Left ventricle myocardium inferior (tissue), 1 donor: ENCODE results near the gene NR0B2. TPM values are rescaled to one million over a fixed set of nuclear protein-coding genes. Genes with fewer than 3 reads are reported as not detected.

ENCODE experiments used
- DNase-seq: peaks from one replicate; pipeline ENCODE4 v3.0.0-alpha.2; 2020
- H3K27ac ChIP-seq: fragments of 200-600 bp; replicated peaks from 2 replicates; pipeline ENCODE4 v1.8.0; 2021
- H3K27me3 ChIP-seq: fragments of 200-600 bp; 2 replicates; pipeline ENCODE4 v1.8.0; 2021; ENCODE audit warnings: low read depth
- H3K36me3 ChIP-seq: fragments of 200-600 bp; 2 replicates; pipeline ENCODE4 v1.8.0; 2021
- H3K4me1 ChIP-seq: fragments of 200-600 bp; 2 replicates; pipeline ENCODE4 v1.8.0; 2021
- H3K4me3 ChIP-seq: fragments of 200-600 bp; 2 replicates; pipeline ENCODE4 v1.8.0; 2021; ENCODE audit warnings: mild to moderate bottlenecking, moderate library complexity
- H3K9me3 ChIP-seq: fragments of 200-600 bp; replicated peaks from 2 replicates; pipeline ENCODE4 v1.8.0; 2021
- CTCF ChIP-seq: fragments of 200-600 bp; IDR thresholded peaks from 2 replicates; pipeline ENCODE4 v1.8.0; 2021; ENCODE audit warnings: antibody characterized with exemption, mild to moderate bottlenecking, borderline replicate concordance
- intact Hi-C: fragments of 100-400 bp; cut with micrococcal nuclease; formaldehyde crosslinking; loops from one replicate; pipeline ENCODE4 v1.11.0; 2022
- total RNA-seq: library from RNA; stranded (reverse); fragmentation: NEBNext Ultra II Directional; extraction: Animal tissue kit (Norgen Biotek cat#: 25700); gene quantifications from one replicate; pipeline ENCODE4 v1.2.1, GENCODE V29; 2021
- donor health status: DM: no; HTN: yes; CAD: no; lungs with severe emphysema.

The NR0B2 gene
- total RNA-seq, 1 donor from 2014 or later = 7.2 TPM

- Histone ChIP-seq H3K36me3 (peaks cover 59% of the 10 kb centered on the region), H3K9me3 (no peaks in the 10 kb centered on the region), H3K27me3 (no peaks in the 10 kb centered on the region), H3K4me1 (peaks cover 60% of the 10 kb centered on the region), H3K27ac (peak overlapping the region; percentile 72), H3K4me3 (no peak overlapping the region)
- TF ChIP-seq CTCF = no peak
- intact Hi-C loops = no loop called here
- DNase-seq = peak; percentile 33
Observed at GRCh38 chr1:26938004-26938658, 24.4 kb upstream of the NR0B2 start.

GRCh38 chr1:26936823-26937222 is 23.0 kb upstream of the NR0B2 start:
- Histone ChIP-seq H3K27ac (no peak overlapping the region), H3K4me1 (peaks cover 51% of the 10 kb centered on the region), H3K27me3 (no peaks in the 10 kb centered on the region), H3K9me3 (no peaks in the 10 kb centered on the region), H3K4me3 (no peak overlapping the region), H3K36me3 (peaks cover 53% of the 10 kb centered on the region)
- intact Hi-C loops = no loop called here
- DNase-seq = no peak
- TF ChIP-seq CTCF = no peak

- intact Hi-C loops = no loop called here
Observed at GRCh38 chr1:26932531-26932930, 18.8 kb upstream of the NR0B2 start.

GRCh38 chr1:26923711-26924110 is 9.9 kb upstream of the NR0B2 start:
- no peak for DNase-seq
- H3K27ac ChIP-seq = no peak overlapping the region
- H3K4me3 ChIP-seq = no peak overlapping the region
- H3K36me3 ChIP-seq = peaks cover 48% of the 10 kb centered on the region
- intact Hi-C loops = no loop called here
- no peaks in the 10 kb centered on the region for H3K9me3 ChIP-seq
- H3K4me1 ChIP-seq = peaks cover 36% of the 10 kb centered on the region
- no peaks in the 10 kb centered on the region for H3K27me3 ChIP-seq
- TF ChIP-seq CTCF = no peak

More at GRCh38 chr1:26932531-26932930, 18.8 kb upstream of the NR0B2 start:
- TF ChIP-seq CTCF = no peak
- Histone ChIP-seq H3K36me3 (peaks cover 82% of the 10 kb centered on the region), H3K27ac (no peak overlapping the region), H3K27me3 (no peaks in the 10 kb centered on the region), H3K4me3 (no peak overlapping the region), H3K9me3 (no peaks in the 10 kb centered on the region), H3K4me1 (peaks cover 10% of the 10 kb centered on the region)
- DNase-seq = no peak

- Histone ChIP-seq H3K4me3 (peak overlapping the region; percentile 92), H3K27ac (no peak overlapping the region), H3K36me3 (peaks cover 40% of the 10 kb centered on the region), H3K9me3 (no peaks in the 10 kb centered on the region), H3K4me1 (peaks cover 36% of the 10 kb centered on the region), H3K27me3 (no peaks in the 10 kb centered on the region)
- no peak for TF ChIP-seq CTCF
- intact Hi-C loops = no loop called here
- DNase-seq = no peak
Observed at GRCh38 chr1:26922901-26923300, 9.1 kb upstream of the NR0B2 start.
